HUES48 (cell line): ENCODE data around the gene IL7R.

Experiments used
- H3K27ac ChIP-seq: one replicate; pipeline ENCODE4 v1.7.0; 2013; ENCODE audit warnings: low read depth, low read length, inconsistent platforms
- H3K27me3 ChIP-seq: 2 replicates; pipeline ENCODE4 v1.6.1; 2013; ENCODE audit warnings: mild to moderate bottlenecking, low read length; ENCODE audit not compliant: control insufficient read depth, insufficient read depth
- H3K36me3 ChIP-seq: 2 replicates; pipeline ENCODE4 v1.6.1; 2013; ENCODE audit warnings: low read length; ENCODE audit not compliant: control insufficient read depth, insufficient read depth
- H3K4me1 ChIP-seq: 2 replicates; pipeline ENCODE4 v1.6.1; 2013; ENCODE audit warnings: mild to moderate bottlenecking, low read length; ENCODE audit not compliant: control insufficient read depth, insufficient read depth
- H3K4me3 ChIP-seq: 2 replicates; pipeline ENCODE4 v1.5.1; 2013; ENCODE audit warnings: mild to moderate bottlenecking, low read depth, low read length
- H3K9ac ChIP-seq: 2 replicates; pipeline ENCODE4 v1.6.1; 2013; ENCODE audit warnings: mild to moderate bottlenecking, low read depth, low read length, moderate library complexity
- H3K9me3 ChIP-seq: 2 replicates; pipeline ENCODE4 v1.6.1; 2013; ENCODE audit warnings: low read length; ENCODE audit not compliant: control insufficient read depth, insufficient read depth

Gene IL7R

DNA sequence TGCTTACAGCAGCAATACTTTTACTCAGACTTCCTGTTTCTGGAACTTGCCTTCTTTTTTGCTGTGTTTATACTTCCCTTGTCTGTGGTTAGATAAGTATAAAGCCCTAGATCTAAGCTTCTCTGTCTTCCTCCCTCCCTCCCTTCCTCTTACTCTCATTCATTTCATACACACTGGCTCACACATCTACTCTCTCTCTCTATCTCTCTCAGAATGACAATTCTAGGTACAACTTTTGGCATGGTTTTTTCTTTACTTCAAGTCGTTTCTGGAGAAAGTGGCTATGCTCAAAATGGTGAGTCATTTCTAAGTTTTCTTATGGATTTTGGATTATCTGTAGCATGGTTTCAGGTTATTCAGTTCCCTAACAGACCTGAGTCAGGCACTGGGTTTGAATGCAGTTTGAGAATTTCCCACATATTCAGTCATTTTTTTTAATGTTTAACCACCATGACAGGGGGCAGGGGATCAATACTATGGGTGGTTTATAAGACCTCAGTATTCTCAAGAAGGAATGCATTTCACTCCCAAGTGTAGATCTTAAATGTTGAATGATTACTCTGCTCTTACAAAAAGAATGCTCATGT lies at the start of gene IL7R:
Gene IL7R (plus strand): TSS at position 127 of the 587 bp plus-strand sequence. CDS start 87 bp downstream, at position 214.
- Histone ChIP-seq H3K9me3 (no peaks in the 10 kb centered on the region), H3K36me3 (no peaks in the 10 kb centered on the region), H3K4me3 (no peak within 1 kb of the TSS), H3K27me3 (no peaks in the 10 kb centered on the region), H3K9ac (no peak within 1 kb of the TSS), H3K27ac (no peak within 1 kb of the TSS), H3K4me1 (peaks cover 50% of the 10 kb centered on the region)

GRCh38 chr5:35810601-35811000 lies 46.1 kb upstream of the IL7R start:
- H3K9me3 ChIP-seq: no peaks in the 10 kb centered on the region
- no peak overlapping the region for H3K9ac ChIP-seq
- no peaks in the 10 kb centered on the region for H3K36me3 ChIP-seq
- H3K4me3 ChIP-seq: no peak overlapping the region
- no peaks in the 10 kb centered on the region for H3K27me3 ChIP-seq
- H3K4me1 ChIP-seq: no peaks in the 10 kb centered on the region
- H3K27ac ChIP-seq: no peak overlapping the region

DNA sequence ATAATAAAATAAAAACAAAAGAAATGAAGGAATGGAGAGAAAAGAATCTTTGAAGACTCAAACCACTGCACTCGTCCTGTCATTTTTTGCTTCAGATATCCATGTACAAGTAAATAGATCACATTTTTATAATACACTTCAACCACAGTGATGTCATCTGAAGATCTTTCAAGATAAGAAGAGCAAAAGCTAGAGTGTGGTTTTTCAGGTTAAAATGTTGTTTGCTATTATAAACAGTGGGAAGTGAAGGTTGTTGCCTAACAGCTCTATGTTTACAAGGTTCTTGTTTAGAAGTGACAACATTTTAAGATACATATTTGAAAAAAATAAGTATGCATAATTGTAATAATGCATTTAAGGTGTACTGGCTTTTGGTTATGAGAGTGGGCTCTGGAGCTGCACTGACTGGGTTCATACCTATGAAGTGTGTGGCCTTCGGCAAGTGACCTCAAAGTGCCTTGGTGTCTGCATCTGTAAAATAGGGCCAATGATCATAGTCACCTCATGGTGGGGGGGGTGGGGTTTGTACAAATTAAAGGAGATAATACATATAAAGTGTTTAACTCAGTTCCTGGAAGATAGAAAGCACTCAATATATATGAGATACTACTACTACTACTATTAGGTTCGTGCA lies 45.5 kb upstream of the IL7R start:
- Histone ChIP-seq H3K9ac (no peak overlapping the region), H3K4me1 (no peaks in the 10 kb centered on the region), H3K36me3 (no peaks in the 10 kb centered on the region), H3K9me3 (no peaks in the 10 kb centered on the region), H3K27me3 (no peaks in the 10 kb centered on the region), H3K4me3 (no peak overlapping the region), H3K27ac (no peak overlapping the region)

DNA sequence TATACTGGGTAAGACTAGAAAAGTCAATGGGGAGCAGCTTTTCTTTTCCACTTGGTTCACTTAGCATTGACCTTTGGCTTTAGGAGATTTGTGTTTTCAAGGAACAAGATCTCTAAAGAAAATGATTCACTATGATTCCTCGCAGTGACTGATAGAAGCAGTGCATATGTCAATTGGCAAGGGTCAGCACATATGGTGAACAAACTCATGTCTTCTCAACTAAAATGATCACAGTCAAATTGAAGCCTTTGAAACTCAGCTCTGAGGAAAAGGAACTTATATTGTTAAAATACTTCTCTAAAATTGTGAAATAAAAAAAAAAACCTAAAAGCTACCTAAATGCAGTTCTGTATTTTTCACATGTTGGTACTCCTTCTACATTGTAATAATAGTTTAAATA lies 43.2 kb upstream of the IL7R start:
- Histone ChIP-seq H3K9ac (no peak overlapping the region), H3K27me3 (no peaks in the 10 kb centered on the region), H3K36me3 (no peaks in the 10 kb centered on the region), H3K27ac (no peak overlapping the region), H3K9me3 (no peaks in the 10 kb centered on the region), H3K4me1 (no peaks in the 10 kb centered on the region), H3K4me3 (no peak overlapping the region)

DNA sequence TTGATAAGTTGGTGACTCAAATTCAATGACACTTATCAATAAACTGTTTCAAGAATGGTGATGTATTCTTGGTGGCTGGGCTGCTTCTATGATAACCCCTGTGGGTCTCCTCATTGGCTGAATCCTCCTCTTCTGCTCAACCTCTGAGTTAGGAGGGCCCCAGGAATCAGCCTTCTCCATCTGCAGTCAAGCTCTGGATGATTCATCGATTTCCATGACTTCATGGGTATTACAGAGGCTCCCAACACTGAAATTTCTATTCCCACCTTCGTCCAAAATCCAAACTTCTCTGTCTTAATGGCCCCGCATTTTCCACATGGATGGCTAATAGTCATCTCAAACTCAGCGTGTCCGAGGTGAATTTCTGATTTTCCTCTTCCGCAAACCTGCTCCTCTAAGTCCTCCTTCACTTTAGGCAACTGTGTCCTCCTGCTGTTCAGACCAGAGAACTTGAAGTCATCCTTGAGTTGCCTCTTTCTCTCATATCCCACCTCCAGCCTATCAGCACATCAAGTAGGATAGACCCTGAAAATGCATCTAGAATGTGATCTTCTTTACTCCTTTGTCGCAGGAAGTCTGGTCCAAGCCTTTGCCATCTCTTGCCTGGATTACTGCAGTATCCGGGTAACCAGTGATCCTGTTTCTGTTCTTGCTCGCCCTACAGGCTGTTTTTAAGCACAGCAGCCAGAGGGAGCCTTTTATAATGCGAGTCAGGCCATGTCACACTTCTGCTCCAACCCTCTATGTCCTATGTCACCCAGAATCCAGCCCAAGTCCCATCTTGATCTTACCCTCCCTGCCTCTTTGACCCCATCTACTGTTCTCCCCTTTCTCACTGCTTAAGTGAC lies 41.4 kb upstream of the IL7R start:
- H3K9me3 ChIP-seq: no peaks in the 10 kb centered on the region
- no peak overlapping the region for H3K27ac ChIP-seq
- no peaks in the 10 kb centered on the region for H3K36me3 ChIP-seq
- no peaks in the 10 kb centered on the region for H3K27me3 ChIP-seq
- no peak overlapping the region for H3K9ac ChIP-seq
- H3K4me1 ChIP-seq: no peaks in the 10 kb centered on the region
- H3K4me3 ChIP-seq: no peak overlapping the region

DNA sequence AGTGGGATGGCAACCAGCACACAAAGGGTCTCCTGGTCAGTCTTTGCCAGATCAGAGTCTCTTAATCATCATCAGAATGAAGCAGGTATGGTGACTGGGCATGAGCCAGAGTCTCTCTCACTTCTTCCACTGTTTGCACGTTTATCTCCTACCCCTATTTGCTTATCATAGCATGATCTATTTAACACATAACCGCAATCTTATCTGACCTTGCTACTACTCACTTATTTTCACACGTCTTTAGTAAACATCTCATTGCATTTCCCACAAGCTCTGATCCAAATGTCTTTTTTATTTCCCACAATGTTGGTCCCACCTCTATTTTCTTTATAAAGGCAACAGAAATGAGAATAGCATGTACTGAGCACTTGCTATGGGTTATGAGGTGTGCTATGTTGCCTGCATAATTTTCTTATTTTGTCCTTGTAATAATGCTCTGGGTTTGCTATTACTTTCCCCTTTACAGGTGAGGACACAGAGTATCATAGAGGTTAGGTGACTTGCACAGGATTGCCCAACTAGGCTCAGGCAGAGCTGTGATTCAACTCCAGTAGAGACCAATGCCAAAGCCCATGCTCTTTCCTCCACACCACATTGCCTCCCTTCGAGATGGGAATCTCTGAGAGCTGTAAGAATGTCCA lies 39.7 kb upstream of the IL7R start:
- no peak overlapping the region for H3K4me3 ChIP-seq
- H3K4me1 ChIP-seq: no peaks in the 10 kb centered on the region
- no peaks in the 10 kb centered on the region for H3K36me3 ChIP-seq
- no peaks in the 10 kb centered on the region for H3K9me3 ChIP-seq
- no peaks in the 10 kb centered on the region for H3K27me3 ChIP-seq
- no peak overlapping the region for H3K9ac ChIP-seq
- H3K27ac ChIP-seq: no peak overlapping the region

GRCh38 chr5:35819026-35819425 lies 37.7 kb upstream of the IL7R start:
- Histone ChIP-seq H3K9me3 (no peaks in the 10 kb centered on the region), H3K4me3 (no peak overlapping the region), H3K9ac (no peak overlapping the region), H3K27me3 (no peaks in the 10 kb centered on the region), H3K27ac (no peak overlapping the region), H3K36me3 (no peaks in the 10 kb centered on the region), H3K4me1 (no peaks in the 10 kb centered on the region)

GRCh38 chr5:35819668-35820067 lies 37.0 kb upstream of the IL7R start:
- no peak overlapping the region for H3K9ac ChIP-seq
- H3K36me3 ChIP-seq: no peaks in the 10 kb centered on the region
- no peaks in the 10 kb centered on the region for H3K4me1 ChIP-seq
- H3K27ac ChIP-seq: no peak overlapping the region
- no peak overlapping the region for H3K4me3 ChIP-seq
- no peaks in the 10 kb centered on the region for H3K9me3 ChIP-seq
- no peaks in the 10 kb centered on the region for H3K27me3 ChIP-seq

DNA sequence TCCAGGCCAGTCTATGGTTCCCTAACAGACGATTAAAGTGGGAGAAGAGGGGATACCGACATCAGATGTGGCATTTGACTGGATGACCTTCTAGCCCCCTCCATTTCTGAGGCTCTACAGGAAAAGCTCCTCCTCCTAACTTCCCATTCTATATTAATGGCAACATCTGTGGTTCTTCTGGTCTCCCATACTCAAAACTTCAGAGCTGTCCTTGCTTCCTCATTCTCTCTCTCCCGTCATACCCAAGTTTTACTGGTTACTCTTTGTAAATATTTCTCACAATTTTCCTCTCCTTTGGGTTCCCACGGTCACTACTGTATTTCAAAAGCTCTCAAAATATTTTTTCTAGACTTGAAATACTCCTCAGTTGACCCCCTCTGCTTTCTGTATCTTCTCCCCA lies 36.0 kb upstream of the IL7R start:
- Histone ChIP-seq H3K4me1 (no peaks in the 10 kb centered on the region), H3K27ac (no peak overlapping the region), H3K27me3 (no peaks in the 10 kb centered on the region), H3K36me3 (no peaks in the 10 kb centered on the region), H3K9me3 (no peaks in the 10 kb centered on the region), H3K4me3 (no peak overlapping the region), H3K9ac (no peak overlapping the region)

- Histone ChIP-seq H3K9ac (no peak overlapping the region), H3K4me1 (no peaks in the 10 kb centered on the region), H3K27ac (no peak overlapping the region), H3K9me3 (no peaks in the 10 kb centered on the region), H3K27me3 (no peaks in the 10 kb centered on the region), H3K4me3 (no peak overlapping the region), H3K36me3 (no peaks in the 10 kb centered on the region)
These were observed 35.2 kb upstream of the IL7R start for GRCh38 chr5:35821513-35821912.

- H3K9ac ChIP-seq: no peak overlapping the region
- H3K27ac ChIP-seq: no peak overlapping the region
- H3K27me3 ChIP-seq: no peaks in the 10 kb centered on the region
- H3K4me3 ChIP-seq: no peak overlapping the region
- H3K36me3 ChIP-seq: no peaks in the 10 kb centered on the region
- no peaks in the 10 kb centered on the region for H3K9me3 ChIP-seq
- H3K4me1 ChIP-seq: no peaks in the 10 kb centered on the region
These were observed 34.2 kb upstream of the IL7R start for GRCh38 chr5:35822511-35822910.
